GM12878 (cell line): ENCODE data around the gene NXN. TPM values are rescaled to one million over a fixed set of nuclear protein-coding genes. Genes with fewer than 3 reads are reported as not detected.

Experiments
- ATAC-seq: fragments of 200-7000 bp; cut with Tn5 transposase; 3 replicates; pipeline ENCODE4 v1.9.1; 2020; ENCODE audit warnings: mild to moderate bottlenecking, moderate library complexity
- BruUV-seq: library from RNA; stranded (reverse); fragments of 400-500 nt; replicated peaks from 2 replicates; lab custom pipeline; 2021; lab: Mats Ljungman, UMichigan
- CTCF ChIA-PET: fragments of 300-600 bp; sonication (Branson Sonifier 250); formaldehyde crosslinking; extraction: SDS; loops from one replicate; lab custom pipeline; 2021; ENCODE audit warnings: inconsistent platforms; lab: Yijun Ruan, JAX
- POLR2A ChIA-PET: fragments of 350-600 bp; formaldehyde crosslinking; extraction: SDS; loops from one replicate; lab custom pipeline; 2021; ENCODE audit warnings: inconsistent platforms; lab: Charles Lee
- RAD21 ChIA-PET: fragments of 300-600 bp; sonication (Branson Sonifier 250); formaldehyde crosslinking; loops from one replicate; lab custom pipeline; 2023; ENCODE audit warnings: antibody characterized with exemption; ENCODE audit not compliant: unreplicated experiment; lab: Charles Lee
- SMC1A ChIA-PET: fragments of 300-600 bp; sonication (Branson Sonifier 250); formaldehyde crosslinking; loops from one replicate; lab custom pipeline; 2023; ENCODE audit not compliant: unreplicated experiment, uncharacterized antibody; lab: Charles Lee
- DNase-seq: peaks from one replicate; pipeline ENCODE4 v3.0.0-alpha.2; 2011; ENCODE audit warnings: low read depth, low spot score
- FAIRE-seq: peaks from 3 replicates; lab custom pipeline; 2011; peaks lifted over from hg19 to GRCh38; lab: Jason Lieb, UNC
- H2AFZ ChIP-seq: 2 replicates; pipeline ENCODE4 v1.6.0; 2011; ENCODE audit warnings: low read depth, low read length, control low read depth; ENCODE audit not compliant: control insufficient read depth
- H3K27ac ChIP-seq: 2 replicates; pipeline ENCODE4 v1.5.1; 2011; ENCODE audit warnings: control low read depth; ENCODE audit not compliant: control insufficient read depth, insufficient read depth
- H3K27me3 ChIP-seq, 2 experiments: replicated peaks in 1 of 2; 2 replicates each; pipeline versions ENCODE4 v1.6.0 to v1.6.1; 2011; ENCODE audit warnings: low read length in 1 of 2; ENCODE audit not compliant: control insufficient read depth in 2 of 2, insufficient read depth in 2 of 2
- H3K36me3 ChIP-seq, 2 experiments: 2 replicates each; pipeline ENCODE4 v1.5.1; 2011; ENCODE audit warnings: low read length in 1 of 2; ENCODE audit not compliant: control insufficient read depth in 2 of 2, insufficient read depth in 2 of 2
- H3K4me1 ChIP-seq: 2 replicates; pipeline ENCODE4 v1.6.1; 2011; ENCODE audit warnings: mild to moderate bottlenecking, low read length, moderate library complexity, mixed read lengths; ENCODE audit not compliant: control insufficient read depth, insufficient read depth
- H3K4me2 ChIP-seq: 2 replicates; pipeline ENCODE4 v1.6.0; 2011; ENCODE audit warnings: control low read depth; ENCODE audit not compliant: control insufficient read depth, insufficient read depth
- H3K4me3 ChIP-seq: fragments of 200-600 bp; sonication (generic); 2 replicates; pipeline ENCODE4 v1.5.1; 2016
- H3K79me2 ChIP-seq: 2 replicates; pipeline ENCODE4 v1.6.0; 2011; ENCODE audit warnings: low read length; ENCODE audit not compliant: control insufficient read depth, insufficient read depth
- H3K9ac ChIP-seq: 2 replicates; pipeline ENCODE4 v1.8.0; 2011; ENCODE audit warnings: low read length, control low read depth, mixed read lengths; ENCODE audit not compliant: control insufficient read depth, insufficient read depth
- H3K9me3 ChIP-seq: replicated peaks from 3 replicates; pipeline ENCODE4 v1.5.1; 2011; ENCODE audit warnings: mild to moderate bottlenecking, low read length; ENCODE audit not compliant: control insufficient read depth, insufficient read depth
- H4K20me1 ChIP-seq: 2 replicates; pipeline ENCODE4 v1.6.0; 2011; ENCODE audit not compliant: control insufficient read depth, insufficient read depth
- CEBPB ChIP-seq, 2 experiments: fragments of 150-350 bp in 1 of 2; IDR thresholded peaks; 2 replicates each; pipeline ENCODE4 v1.6.1; 2012 to 2014; ENCODE audit warnings: low read depth in 2 of 2, low read length in 2 of 2, borderline replicate concordance in 1 of 2, inconsistent platforms in 1 of 2
- MYB ChIP-seq: fragments of 150-350 bp; IDR thresholded peaks from 2 replicates; pipeline ENCODE4 v1.6.1; 2014; ENCODE audit warnings: mild to moderate bottlenecking, low read depth, low read length, borderline replicate concordance
- RUNX3 ChIP-seq: IDR thresholded peaks from 2 replicates; pipeline ENCODE4 v1.6.1; 2012; ENCODE audit warnings: low read length, inconsistent platforms
- WGBS: methylation state at CpG from one replicate; pipeline ENCODE4 v1.1.6; 2016; ENCODE audit warnings: low lambda C conversion rate; ENCODE audit not compliant: insufficient replicate concordance, insufficient coverage; ENCODE audit errors: missing lambda C conversion rate; 5-methylcytosine and 5-hydroxymethylcytosine counted together
- in situ Hi-C: fragments of 300-500 bp; cut with MboI; formaldehyde crosslinking; loops from 9 replicates; pipeline ENCODE4 v1.14.3; 2018; ENCODE audit warnings: mixed read lengths
- intact Hi-C: fragments of 100-400 bp; cut with micrococcal nuclease; formaldehyde crosslinking; loops from one replicate; pipeline ENCODE4 v1.14.2; 2022; ENCODE audit not compliant: unreplicated experiment
- polyA plus RNA-seq, 11 experiments: library from polyadenylated mRNA; depleted of rRNA in 4 of 11; unstranded in 6 of 11; stranded (reverse) in 5 of 11; fragments of >200 nt; fragmentation: Nextera tagmentation in 4 of 11; fragmentation: Illumina TruSeq in 1 of 11; extraction: Ambion mirVana in 4 of 11; extraction: Trizol in 1 of 11; gene quantifications; 1 replicate in 1 of 11; 2 replicates in 10 of 11; pipeline versions ENCODE4 v1.2.1 to v1.2.3, GENCODE V29; 2011 to 2016; ENCODE audit warnings: inconsistent platforms in 2 of 11, missing spikeins in 2 of 11, low read depth in 1 of 11
- total RNA-seq, 4 experiments: library from RNA; depleted of rRNA in 3 of 4; stranded (reverse); fragments of >200 nt in 3 of 4; fragmentation: Illumina TruSeq in 1 of 4; extraction: Trizol in 1 of 4; gene quantifications; 2 replicates each; pipeline versions ENCODE4 v1.2.1 to v1.2.3, GENCODE V29; 2013 to 2021
- TF ChIP-seq, protein P1 (sequence below): fragments of 450-650 bp; IDR thresholded peaks from 2 replicates; pipeline ENCODE4 v1.6.1; 2018; ENCODE audit warnings: borderline replicate concordance, mild to moderate bottlenecking; ENCODE audit not compliant: partially characterized antibody
- TF ChIP-seq, protein P2 (sequence below), 3 experiments: IDR thresholded peaks in 2 of 3; conservative IDR thresholded peaks in 1 of 3; 2 replicates each; pipeline ENCODE4 v1.5.1; 2011; ENCODE audit warnings: low read depth in 3 of 3, low read length in 3 of 3, mild to moderate bottlenecking in 3 of 3, control low read depth in 2 of 3, moderate library complexity in 2 of 3, inconsistent platforms in 1 of 3, mixed read lengths in 1 of 3; ENCODE audit not compliant: control insufficient read depth in 2 of 3, insufficient read depth in 1 of 3; ENCODE audit errors: extremely low read depth in 1 of 3

The NXN gene
- total and polyA plus RNA-seq, 10 of the 15 experiments (the other 5 are each of a cell fraction or from before 2014, with no cell fraction given): 0.04 to 1.2 (median 0.30) TPM

DNA sequence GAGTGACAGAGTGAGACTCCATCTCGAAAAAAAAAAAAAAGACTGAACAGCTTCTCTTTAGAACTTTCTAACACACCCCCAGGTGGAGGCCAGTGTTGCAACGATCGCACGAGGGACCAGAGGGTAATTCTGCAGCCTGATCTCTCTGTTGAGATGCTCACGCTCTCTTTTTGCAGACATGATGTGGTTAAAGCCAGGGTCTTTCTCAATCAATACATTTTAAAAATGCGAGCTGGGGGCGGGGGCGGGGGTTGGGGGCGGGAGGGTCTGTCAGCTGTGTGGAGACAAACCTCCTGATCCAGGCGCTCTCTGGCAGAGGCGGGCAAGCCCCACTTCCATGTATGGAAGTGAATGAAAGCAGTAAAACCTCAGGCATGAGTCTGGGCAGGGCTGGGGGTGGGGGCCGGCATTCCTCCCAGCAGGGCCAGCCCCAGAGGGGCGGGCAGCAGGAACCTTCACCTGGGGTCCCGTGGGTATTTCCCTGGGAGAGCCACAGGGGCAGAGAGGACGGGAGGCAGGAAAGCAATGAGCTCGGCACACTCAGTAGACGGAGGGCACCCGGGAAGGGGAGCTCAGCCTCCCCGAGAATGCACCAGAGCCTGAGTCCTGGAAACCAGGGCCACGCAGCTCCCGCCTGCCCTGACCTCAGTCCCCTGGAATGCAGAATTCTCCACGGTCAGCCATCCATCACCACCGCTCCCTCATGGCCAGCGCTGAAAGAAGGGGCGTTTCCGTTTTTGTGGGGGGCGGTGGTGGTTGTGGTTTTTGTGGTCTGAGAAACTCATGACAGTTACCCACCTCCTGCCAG is 28.0 kb downstream of the NXN start:
- SMC1A ChIA-PET: no interaction called here
- Histone ChIP-seq H3K9ac (no peak overlapping the region), H3K9me3 (no peaks in the 10 kb centered on the region; the same call in 2 of the 3 replicates), H4K20me1 (no peaks in the 10 kb centered on the region), H3K4me1 (no peaks in the 10 kb centered on the region), H3K4me2 (no peak overlapping the region), H3K27me3 (no peaks in the 10 kb centered on the region), H3K4me3 (no peak overlapping the region), H3K36me3 (no peaks in the 10 kb centered on the region), H3K79me2 (no peaks in the 10 kb centered on the region), H3K27ac (no peak overlapping the region), H2AFZ (no peak overlapping the region)
- POLR2A ChIA-PET: no interaction called here
- intact Hi-C loops: no loop called here
- DNase-seq (no peak), ATAC-seq (no peak), FAIRE-seq (no peak)
- in situ Hi-C loops: no loop called here
- 20% methylated on average over 26 of the region's 27 CpGs for WGBS
- TF ChIP-seq RUNX3: 0 out of 2 replicates have a peak, but pooled peaks have one; percentile 6
- TF ChIP-seq, protein P1, sequence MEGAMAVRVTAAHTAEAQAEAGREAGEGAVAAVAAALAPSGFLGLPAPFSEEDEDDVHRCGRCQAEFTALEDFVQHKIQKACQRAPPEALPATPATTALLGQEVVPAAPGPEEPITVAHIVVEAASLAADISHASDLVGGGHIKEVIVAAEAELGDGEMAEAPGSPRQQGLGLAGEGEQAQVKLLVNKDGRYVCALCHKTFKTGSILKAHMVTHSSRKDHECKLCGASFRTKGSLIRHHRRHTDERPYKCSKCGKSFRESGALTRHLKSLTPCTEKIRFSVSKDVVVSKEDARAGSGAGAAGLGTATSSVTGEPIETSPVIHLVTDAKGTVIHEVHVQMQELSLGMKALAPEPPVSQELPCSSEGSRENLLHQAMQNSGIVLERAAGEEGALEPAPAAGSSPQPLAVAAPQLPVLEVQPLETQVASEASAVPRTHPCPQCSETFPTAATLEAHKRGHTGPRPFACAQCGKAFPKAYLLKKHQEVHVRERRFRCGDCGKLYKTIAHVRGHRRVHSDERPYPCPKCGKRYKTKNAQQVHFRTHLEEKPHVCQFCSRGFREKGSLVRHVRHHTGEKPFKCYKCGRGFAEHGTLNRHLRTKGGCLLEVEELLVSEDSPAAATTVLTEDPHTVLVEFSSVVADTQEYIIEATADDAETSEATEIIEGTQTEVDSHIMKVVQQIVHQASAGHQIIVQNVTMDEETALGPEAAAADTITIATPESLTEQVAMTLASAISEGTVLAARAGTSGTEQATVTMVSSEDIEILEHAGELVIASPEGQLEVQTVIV: no peak
- TF ChIP-seq, protein P2, sequence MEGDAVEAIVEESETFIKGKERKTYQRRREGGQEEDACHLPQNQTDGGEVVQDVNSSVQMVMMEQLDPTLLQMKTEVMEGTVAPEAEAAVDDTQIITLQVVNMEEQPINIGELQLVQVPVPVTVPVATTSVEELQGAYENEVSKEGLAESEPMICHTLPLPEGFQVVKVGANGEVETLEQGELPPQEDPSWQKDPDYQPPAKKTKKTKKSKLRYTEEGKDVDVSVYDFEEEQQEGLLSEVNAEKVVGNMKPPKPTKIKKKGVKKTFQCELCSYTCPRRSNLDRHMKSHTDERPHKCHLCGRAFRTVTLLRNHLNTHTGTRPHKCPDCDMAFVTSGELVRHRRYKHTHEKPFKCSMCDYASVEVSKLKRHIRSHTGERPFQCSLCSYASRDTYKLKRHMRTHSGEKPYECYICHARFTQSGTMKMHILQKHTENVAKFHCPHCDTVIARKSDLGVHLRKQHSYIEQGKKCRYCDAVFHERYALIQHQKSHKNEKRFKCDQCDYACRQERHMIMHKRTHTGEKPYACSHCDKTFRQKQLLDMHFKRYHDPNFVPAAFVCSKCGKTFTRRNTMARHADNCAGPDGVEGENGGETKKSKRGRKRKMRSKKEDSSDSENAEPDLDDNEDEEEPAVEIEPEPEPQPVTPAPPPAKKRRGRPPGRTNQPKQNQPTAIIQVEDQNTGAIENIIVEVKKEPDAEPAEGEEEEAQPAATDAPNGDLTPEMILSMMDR (IDR thresholded peaks at IDR 0.05 in 2 of 3, conservative IDR thresholded peaks at IDR 0.05 in 1 of 3; ENCODE audit: control insufficient read depth in 2 of 3, extremely low read depth in 1 of 3, insufficient read depth in 1 of 3, low read depth in 3 of 3, low read length in 3 of 3): no peak
- TF ChIP-seq CEBPB (IDR thresholded peaks at IDR 0.05; ENCODE audit: borderline replicate concordance in 1 of 2, low read depth in 2 of 2, low read length in 2 of 2): no peak
- no peak for TF ChIP-seq MYB
- RAD21 ChIA-PET: no interaction called here
- CTCF ChIA-PET: no interaction called here
- no TSS peak for BruUV-seq
